Hematopoietic multipotent progenitor cell treated with erythropoietin and hydrocortisone succinate and interleukin-3 and kit ligand, for 8 days (in vitro differentiated cells): Measurements from ENCODE around the gene MRPS23.
"Not testable (repeated sequence)": the region's sequence is repeated elsewhere in the genome, so short reads cannot be mapped to it uniquely, and the experiment has no call there.

ENCODE experiments used
- DNase-seq: peaks from one replicate; pipeline ENCODE4 v3.0.0-alpha.2; 2015

MRPS23 gene

GRCh38 chr17:57861790-57862693, 12.2 kb upstream of the MRPS23 start:
- no peak for DNase-seq

- DNase-seq: peak; percentile 65
Measured at GRCh38 chr17:57861000-57861789, 11.4 kb upstream of the MRPS23 start.

GRCh38 chr17:57860414-57860999, 10.7 kb upstream of the MRPS23 start:
- DNase-seq: no peak

- DNase-seq: no peak
Measured at GRCh38 chr17:57859601-57860413, 10.0 kb upstream of the MRPS23 start.

- DNase-seq: no peak
Measured at GRCh38 chr17:57858838-57859237, 9.0 kb upstream of the MRPS23 start.

- DNase-seq: no peak
Measured at GRCh38 chr17:57856792-57857620, 7.2 kb upstream of the MRPS23 start.

GRCh38 chr17:57855391-57856035, 5.7 kb upstream of the MRPS23 start:
- DNase-seq: no peak

- DNase-seq: no peak
Measured at GRCh38 chr17:57853695-57854094, 3.9 kb upstream of the MRPS23 start.

- DNase-seq: no peak
Measured at GRCh38 chr17:57852955-57853328, 3.1 kb upstream of the MRPS23 start.

GRCh38 chr17:57852092-57852954, 2.5 kb upstream of the MRPS23 start:
- DNase-seq: no peak

GRCh38 chr17:57849163-57849873, 526 bp downstream of the MRPS23 start:
- peak; percentile 64 for DNase-seq

- not testable (repeated sequence) for DNase-seq
Measured at GRCh38 chr17:57846056-57846945, 3.5 kb downstream of the MRPS23 start.

GRCh38 chr17:57842280-57842679, 7.6 kb downstream of the MRPS23 start:
- peak; percentile 25 for DNase-seq

GRCh38 chr17:57839571-57839923, 10.3 kb downstream of the MRPS23 start:
- DNase-seq: no peak

GRCh38 chr17:57838857-57839570, 10.8 kb downstream of the MRPS23 start:
- DNase-seq: no peak

GRCh38 chr17:57838453-57838852, 11.4 kb downstream of the MRPS23 start:
- no peak for DNase-seq

- DNase-seq: no peak
Measured at GRCh38 chr17:57835333-57835900, 14.4 kb downstream of the MRPS23 start.
